GM18951 (cell line): ENCODE measurements around the gene TSPAN33.
A peak's percentile ranks its signal among the peaks of the same experiment; 100 is the strongest.

ENCODE experiments used
- POLR2A ChIP-seq: IDR thresholded peaks from 4 replicates; pipeline ENCODE4 v1.6.1; 2011; ENCODE audit warnings: mild to moderate bottlenecking; ENCODE audit not compliant: insufficient read length, insufficient read depth; ENCODE audit errors: extremely low read depth
- in situ Hi-C: fragments of 300-500 bp; cut with MboI; formaldehyde crosslinking; loops from one replicate; pipeline ENCODE4 v1.12.0; 2022; ENCODE audit warnings: low sequenced_read_pairs, mixed read lengths, inconsistent platforms; ENCODE audit not compliant: unreplicated experiment

Gene TSPAN33

GRCh38 chr7:129122078-129122750, 22.3 kb upstream of the TSPAN33 start:
- in situ Hi-C loops: no loop called here

GRCh38 chr7:129122751-129123509, 21.6 kb upstream of the TSPAN33 start:
- in situ Hi-C loops: no loop called here
- TF ChIP-seq POLR2A: no peak

More at GRCh38 chr7:129122078-129122750, 22.3 kb upstream of the TSPAN33 start:
- TF ChIP-seq POLR2A: no peak

- TF ChIP-seq POLR2A: no peak
- in situ Hi-C loops: no loop called here
These were observed 21.0 kb upstream of the TSPAN33 start for GRCh38 chr7:129123510-129123857.

GRCh38 chr7:129126314-129126713, 18.2 kb upstream of the TSPAN33 start:
- TF ChIP-seq POLR2A: no peak
- in situ Hi-C loops: no loop called here

GRCh38 chr7:129127154-129127553, 17.4 kb upstream of the TSPAN33 start:
- in situ Hi-C loops: no loop called here
- TF ChIP-seq POLR2A: no peak

GRCh38 chr7:129127601-129128000, 16.9 kb upstream of the TSPAN33 start:
- no peak for TF ChIP-seq POLR2A

GRCh38 chr7:129134356-129134987, 10.0 kb upstream of the TSPAN33 start:
- in situ Hi-C loops: no loop called here
- no peak for TF ChIP-seq POLR2A

More at GRCh38 chr7:129127601-129128000, 16.9 kb upstream of the TSPAN33 start:
- in situ Hi-C loops: no loop called here

- no peak for TF ChIP-seq POLR2A
- in situ Hi-C loops: no loop called here
These were observed 7.4 kb upstream of the TSPAN33 start for GRCh38 chr7:129136887-129137642.

GRCh38 chr7:129143724-129144094, 798 bp upstream of the TSPAN33 start:
- in situ Hi-C loops: no loop called here
- no peak for TF ChIP-seq POLR2A

GRCh38 chr7:129144834-129145668, 544 bp downstream of the TSPAN33 start:
- TF ChIP-seq POLR2A: no peak
- in situ Hi-C loops: no loop called here

GRCh38 chr7:129146237-129146979, 1.9 kb downstream of the TSPAN33 start:
- peak; percentile 50 for TF ChIP-seq POLR2A
- in situ Hi-C loops: no loop called here

- in situ Hi-C loops: no loop called here
- no peak for TF ChIP-seq POLR2A
These were observed 3.2 kb downstream of the TSPAN33 start for GRCh38 chr7:129147731-129148130.
